Muscle layer of colon (tissue), 2 donors: ENCODE results near the gene TNS2.
"Not testable (repeated sequence)": the region's sequence is repeated elsewhere in the genome, so short reads cannot be mapped to it uniquely, and the experiment has no call there.

Experiments used
- H3K27ac ChIP-seq: one replicate; pipeline ENCODE4 v1.7.0; 2013; ENCODE audit warnings: low read depth, mild to moderate bottlenecking, low read length, moderate library complexity
- H3K27me3 ChIP-seq, 2 donors: one replicate each; pipeline ENCODE4 v1.7.0; 2013; ENCODE audit warnings: low read length in 2 of 2, mild to moderate bottlenecking in 2 of 2; ENCODE audit not compliant: insufficient read depth in 2 of 2, control insufficient read depth in 1 of 2
- H3K36me3 ChIP-seq: one replicate; pipeline ENCODE4 v1.7.0; 2013; ENCODE audit warnings: mild to moderate bottlenecking, low read length; ENCODE audit not compliant: insufficient read depth
- H3K4me1 ChIP-seq: one replicate; pipeline ENCODE4 v1.7.0; 2013; ENCODE audit warnings: mild to moderate bottlenecking, low read length; ENCODE audit not compliant: insufficient read depth
- H3K4me3 ChIP-seq, 2 donors: one replicate each; pipeline ENCODE4 v1.7.0; 2013; ENCODE audit warnings: low read length in 2 of 2, low read depth in 1 of 2, mild to moderate bottlenecking in 1 of 2, moderate library complexity in 1 of 2
- H3K9ac ChIP-seq: one replicate; pipeline ENCODE4 v1.7.0; 2013; ENCODE audit warnings: low read length
- H3K9me3 ChIP-seq: one replicate; pipeline ENCODE4 v1.7.0; 2013; ENCODE audit warnings: mild to moderate bottlenecking, low read length
- donor health status: abdominal sarcoma.
- donor health status: Adenocarcinoma of cecum.

Gene TNS2, protein sequence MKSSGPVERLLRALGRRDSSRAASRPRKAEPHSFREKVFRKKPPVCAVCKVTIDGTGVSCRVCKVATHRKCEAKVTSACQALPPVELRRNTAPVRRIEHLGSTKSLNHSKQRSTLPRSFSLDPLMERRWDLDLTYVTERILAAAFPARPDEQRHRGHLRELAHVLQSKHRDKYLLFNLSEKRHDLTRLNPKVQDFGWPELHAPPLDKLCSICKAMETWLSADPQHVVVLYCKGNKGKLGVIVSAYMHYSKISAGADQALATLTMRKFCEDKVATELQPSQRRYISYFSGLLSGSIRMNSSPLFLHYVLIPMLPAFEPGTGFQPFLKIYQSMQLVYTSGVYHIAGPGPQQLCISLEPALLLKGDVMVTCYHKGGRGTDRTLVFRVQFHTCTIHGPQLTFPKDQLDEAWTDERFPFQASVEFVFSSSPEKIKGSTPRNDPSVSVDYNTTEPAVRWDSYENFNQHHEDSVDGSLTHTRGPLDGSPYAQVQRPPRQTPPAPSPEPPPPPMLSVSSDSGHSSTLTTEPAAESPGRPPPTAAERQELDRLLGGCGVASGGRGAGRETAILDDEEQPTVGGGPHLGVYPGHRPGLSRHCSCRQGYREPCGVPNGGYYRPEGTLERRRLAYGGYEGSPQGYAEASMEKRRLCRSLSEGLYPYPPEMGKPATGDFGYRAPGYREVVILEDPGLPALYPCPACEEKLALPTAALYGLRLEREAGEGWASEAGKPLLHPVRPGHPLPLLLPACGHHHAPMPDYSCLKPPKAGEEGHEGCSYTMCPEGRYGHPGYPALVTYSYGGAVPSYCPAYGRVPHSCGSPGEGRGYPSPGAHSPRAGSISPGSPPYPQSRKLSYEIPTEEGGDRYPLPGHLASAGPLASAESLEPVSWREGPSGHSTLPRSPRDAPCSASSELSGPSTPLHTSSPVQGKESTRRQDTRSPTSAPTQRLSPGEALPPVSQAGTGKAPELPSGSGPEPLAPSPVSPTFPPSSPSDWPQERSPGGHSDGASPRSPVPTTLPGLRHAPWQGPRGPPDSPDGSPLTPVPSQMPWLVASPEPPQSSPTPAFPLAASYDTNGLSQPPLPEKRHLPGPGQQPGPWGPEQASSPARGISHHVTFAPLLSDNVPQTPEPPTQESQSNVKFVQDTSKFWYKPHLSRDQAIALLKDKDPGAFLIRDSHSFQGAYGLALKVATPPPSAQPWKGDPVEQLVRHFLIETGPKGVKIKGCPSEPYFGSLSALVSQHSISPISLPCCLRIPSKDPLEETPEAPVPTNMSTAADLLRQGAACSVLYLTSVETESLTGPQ (N-terminal part only)

DNA sequence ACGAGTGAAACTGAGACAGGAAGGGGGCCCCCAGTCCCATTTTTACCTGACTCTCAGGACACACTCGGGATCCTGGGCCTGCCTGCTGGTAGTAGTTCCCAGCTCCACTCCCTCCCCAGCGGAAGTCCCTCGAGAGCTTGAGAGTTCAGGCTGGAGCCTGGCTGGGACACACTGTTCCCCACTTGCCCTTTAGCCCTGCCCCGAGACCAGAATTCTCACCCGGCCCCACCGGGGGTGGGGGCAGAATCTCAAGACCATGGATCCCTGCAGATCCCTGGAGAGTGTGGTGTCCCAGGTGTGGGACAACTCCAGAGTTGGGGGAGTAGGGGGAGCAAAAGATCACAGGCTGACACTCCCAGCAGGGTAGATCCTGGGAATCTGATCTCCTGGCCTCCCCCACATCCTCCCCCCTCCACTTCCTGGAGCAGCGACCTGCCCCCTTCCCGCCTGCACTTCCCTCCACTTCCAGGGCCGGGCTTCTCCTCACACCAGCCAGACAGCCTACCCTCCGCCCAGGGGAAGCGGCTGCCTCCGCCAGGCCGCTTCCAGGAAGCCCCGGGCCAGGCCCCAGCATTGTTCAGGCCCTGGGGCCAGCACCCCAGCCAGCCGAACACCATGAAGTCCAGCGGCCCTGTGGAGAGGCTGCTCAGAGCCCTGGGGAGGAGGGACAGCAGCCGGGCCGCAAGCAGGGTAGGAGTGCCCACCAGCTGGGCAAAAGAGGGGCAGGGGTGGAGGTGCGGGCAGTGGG, at the start of gene TNS2:
TSS of gene TNS2 (plus strand) at position 495 of the 748 bp plus-strand sequence. CDS start at position 616, 121 bp downstream.
- peak within 1 kb of the TSS; percentile 52 for H3K9ac ChIP-seq
- H3K4me1 ChIP-seq = peaks cover 81% of the 10 kb centered on the region
- H3K4me3 ChIP-seq = peak within 1 kb of the TSS; percentile 22 to 64
- no peaks in the 10 kb centered on the region for H3K27me3 ChIP-seq
- H3K27ac ChIP-seq = peak within 1 kb of the TSS; percentile 97
- peaks cover 3% of the 10 kb centered on the region for H3K36me3 ChIP-seq
- H3K9me3 ChIP-seq = no peaks in the 10 kb centered on the region

DNA sequence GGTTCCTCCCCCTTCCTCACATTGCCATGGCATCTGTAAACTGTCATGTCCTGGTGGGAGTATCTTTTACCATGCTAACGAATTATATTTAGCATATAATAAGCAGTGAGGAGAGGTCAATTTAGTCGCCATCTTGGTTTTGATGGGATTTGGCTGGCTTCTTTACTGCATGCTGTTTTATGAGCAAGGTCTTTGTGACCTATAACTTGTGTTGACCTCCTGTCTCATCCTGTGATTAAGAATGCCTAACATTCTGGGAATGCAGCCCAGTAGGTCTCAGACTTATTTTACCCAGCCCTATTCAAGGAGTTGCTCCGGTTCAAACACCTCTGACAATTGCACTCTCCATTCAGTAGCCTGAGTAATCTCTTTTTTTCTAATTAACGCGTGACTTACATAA, 45.7 kb upstream of the TNS2 start:
- Histone ChIP-seq H3K27me3 (no peaks in the 10 kb centered on the region), H3K4me1 (peaks cover 22% of the 10 kb centered on the region), H3K4me3 (no peak overlapping the region), H3K27ac (no peak overlapping the region), H3K9ac (no peak overlapping the region), H3K9me3 (no peaks in the 10 kb centered on the region), H3K36me3 (peaks cover 10% of the 10 kb centered on the region)

DNA sequence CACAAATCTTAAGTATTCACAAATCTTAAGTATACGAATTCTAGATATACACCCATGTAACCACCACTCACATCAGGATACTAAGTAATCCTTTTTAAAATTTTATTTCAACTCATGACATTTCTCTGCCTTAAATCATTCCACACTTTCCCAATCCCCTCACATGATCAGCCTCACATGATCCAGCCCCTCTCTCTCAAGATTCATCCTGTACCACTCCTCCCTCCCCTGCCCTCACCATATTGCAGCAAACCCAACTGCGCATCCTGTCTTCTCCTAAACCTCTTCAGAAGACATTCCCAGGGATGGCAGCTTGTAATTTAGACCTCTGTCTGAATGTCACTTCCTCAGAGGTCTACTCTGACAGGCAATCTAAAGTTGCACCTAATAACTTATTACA, 45.3 kb upstream of the TNS2 start:
- Histone ChIP-seq H3K9ac (no peak overlapping the region), H3K27me3 (no peaks in the 10 kb centered on the region), H3K4me1 (peaks cover 26% of the 10 kb centered on the region), H3K27ac (no peak overlapping the region), H3K4me3 (no peak overlapping the region), H3K9me3 (no peaks in the 10 kb centered on the region), H3K36me3 (peaks cover 12% of the 10 kb centered on the region)

- Histone ChIP-seq H3K9me3 (no peaks in the 10 kb centered on the region), H3K4me3 (peak overlapping the region; percentile 39 to 78), H3K9ac (no peak overlapping the region), H3K27me3 (no peaks in the 10 kb centered on the region), H3K36me3 (peaks cover 12% of the 10 kb centered on the region), H3K27ac (peak overlapping the region; percentile 65), H3K4me1 (peaks cover 34% of the 10 kb centered on the region)
Observed at GRCh38 chr12:53005215-53005985, 44.5 kb upstream of the TNS2 start.

DNA sequence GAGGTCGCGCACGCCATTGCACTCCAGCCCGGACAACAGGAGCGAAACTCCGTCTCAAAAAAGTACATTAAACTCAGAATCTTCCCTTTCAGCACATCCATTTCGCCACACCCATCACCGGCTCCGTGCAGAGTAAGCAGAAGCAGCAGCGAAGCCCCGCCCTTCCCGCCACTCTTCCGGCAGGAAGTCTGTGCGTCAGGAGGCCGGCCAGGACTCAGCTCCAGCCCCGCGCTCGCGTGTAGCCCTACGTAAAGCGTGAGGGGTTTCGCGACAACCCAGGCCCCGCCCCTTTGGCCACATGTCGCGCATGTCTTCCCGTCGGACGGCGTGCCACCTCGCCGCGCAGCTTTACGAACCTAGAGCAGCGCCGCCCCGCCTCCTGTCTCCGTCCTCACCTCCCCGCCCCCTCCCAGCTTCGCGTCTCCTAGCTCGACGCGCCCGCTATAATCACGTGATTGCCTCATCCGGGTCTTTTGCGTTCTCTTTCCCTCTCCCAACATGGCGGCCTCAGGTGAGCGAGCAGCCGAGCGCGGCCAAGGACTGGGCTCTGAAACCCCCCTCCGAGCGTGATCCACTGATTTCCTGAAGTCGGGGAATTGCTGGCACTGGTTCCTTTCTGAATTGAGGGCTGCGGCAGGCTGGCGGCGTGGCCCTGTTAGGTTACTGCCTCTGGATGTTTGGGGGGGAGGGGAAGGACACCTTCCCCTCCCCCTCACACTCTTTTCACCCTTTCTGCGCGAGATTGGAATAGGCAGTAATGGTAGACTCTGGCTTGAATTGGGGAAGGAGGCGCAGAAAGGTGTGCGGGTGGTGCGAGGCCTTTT, 43.7 kb upstream of the TNS2 start, which contains the start of gene EIF4B:
TSS of gene EIF4B (plus strand) at position 471 of the 824 bp plus-strand sequence. CDS start at position 499, 28 bp downstream.
- peaks cover 42% of the 10 kb centered on the region for H3K4me1 ChIP-seq
- H3K36me3 ChIP-seq = peaks cover 12% of the 10 kb centered on the region
- H3K27me3 ChIP-seq = no peaks in the 10 kb centered on the region
- no peaks in the 10 kb centered on the region for H3K9me3 ChIP-seq
- H3K9ac ChIP-seq = peak within 1 kb of the TSS; percentile 93
- H3K4me3 ChIP-seq = peak within 1 kb of the TSS; percentile 66 to 99
- H3K27ac ChIP-seq = peak within 1 kb of the TSS; percentile 65

- peak overlapping the region; percentile 64 for H3K27ac ChIP-seq
- H3K9ac ChIP-seq = peak overlapping the region; percentile 93
- H3K27me3 ChIP-seq = no peaks in the 10 kb centered on the region
- H3K4me1 ChIP-seq = peaks cover 44% of the 10 kb centered on the region
- peak overlapping the region; percentile 66 to 99 for H3K4me3 ChIP-seq
- H3K9me3 ChIP-seq = no peaks in the 10 kb centered on the region
- H3K36me3 ChIP-seq = peaks cover 12% of the 10 kb centered on the region
Observed at GRCh38 chr12:53006810-53007309, 43.0 kb upstream of the TNS2 start.

GRCh38 chr12:53007343-53007742, 42.5 kb upstream of the TNS2 start:
- Histone ChIP-seq H3K27ac (peak overlapping the region; percentile 64), H3K27me3 (no peaks in the 10 kb centered on the region), H3K9ac (peak overlapping the region; percentile 93), H3K36me3 (peaks cover 12% of the 10 kb centered on the region), H3K4me3 (peak overlapping the region; percentile 66 to 99), H3K4me1 (peaks cover 44% of the 10 kb centered on the region), H3K9me3 (no peaks in the 10 kb centered on the region)

GRCh38 chr12:53008760-53009159, 41.1 kb upstream of the TNS2 start:
- peaks cover 44% of the 10 kb centered on the region for H3K4me1 ChIP-seq
- peaks cover 12% of the 10 kb centered on the region for H3K36me3 ChIP-seq
- not testable (repeated sequence) for H3K9me3 ChIP-seq, H3K27ac ChIP-seq, H3K9ac ChIP-seq, H3K4me3 ChIP-seq, H3K27me3 ChIP-seq

DNA sequence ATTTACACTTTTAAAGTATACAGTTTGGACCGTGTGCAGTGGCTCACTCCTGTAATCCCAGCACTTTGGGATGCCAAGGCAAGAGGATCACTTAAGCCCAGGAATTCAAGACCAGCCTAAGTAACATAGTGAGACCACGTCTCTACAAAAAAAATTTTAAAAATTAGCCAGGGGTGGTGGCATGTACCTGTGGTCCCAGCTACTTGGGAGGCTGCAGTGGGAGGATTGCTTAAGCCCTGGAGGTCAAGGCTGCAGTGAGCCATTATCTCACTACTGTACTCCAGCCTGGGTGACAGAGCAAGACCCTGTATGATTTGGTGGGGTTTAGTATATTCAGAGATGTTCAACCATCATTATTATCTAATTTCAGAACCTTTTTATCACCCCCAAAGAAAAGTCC, 38.9 kb upstream of the TNS2 start:
- Histone ChIP-seq H3K9me3 (no peaks in the 10 kb centered on the region), H3K27ac (no peak overlapping the region), H3K27me3 (no peaks in the 10 kb centered on the region), H3K9ac (no peak overlapping the region), H3K36me3 (peaks cover 12% of the 10 kb centered on the region), H3K4me3 (no peak overlapping the region), H3K4me1 (peaks cover 44% of the 10 kb centered on the region)
